Inferior parietal cortex (tissue), 1 donor: ENCODE results near the gene KCNQ1.

ENCODE experiments used
- DNase-seq: peaks from one replicate; pipeline ENCODE4 v3.0.0-alpha.2; 2016; ENCODE audit errors: extremely low spot score

Gene KCNQ1

GRCh38 chr11:2747248-2748027 lies 302.6 kb downstream of the KCNQ1 start:
- DNase-seq = no peak

GRCh38 chr11:2748061-2748813 lies 303.4 kb downstream of the KCNQ1 start:
- no peak for DNase-seq

- DNase-seq = no peak
These were observed 304.2 kb downstream of the KCNQ1 start for GRCh38 chr11:2748814-2749554.

- no peak for DNase-seq
These were observed 305.4 kb downstream of the KCNQ1 start for GRCh38 chr11:2750101-2750681.

- no peak for DNase-seq
These were observed 306.1 kb downstream of the KCNQ1 start for GRCh38 chr11:2750682-2751522.

- DNase-seq = no peak
These were observed 306.9 kb downstream of the KCNQ1 start for GRCh38 chr11:2751523-2752203.

GRCh38 chr11:2752204-2752770 lies 307.5 kb downstream of the KCNQ1 start:
- no peak for DNase-seq

- DNase-seq = no peak
These were observed 308.1 kb downstream of the KCNQ1 start for GRCh38 chr11:2752923-2753322.

GRCh38 chr11:2754008-2754407 lies 309.2 kb downstream of the KCNQ1 start:
- no peak for DNase-seq

GRCh38 chr11:2755071-2755470 lies 310.3 kb downstream of the KCNQ1 start:
- DNase-seq = no peak

GRCh38 chr11:2758751-2759150 lies 313.9 kb downstream of the KCNQ1 start:
- no peak for DNase-seq

- no peak for DNase-seq
These were observed 314.7 kb downstream of the KCNQ1 start for GRCh38 chr11:2759228-2760195.

- DNase-seq = no peak
These were observed 315.5 kb downstream of the KCNQ1 start for GRCh38 chr11:2760196-2760871.

- DNase-seq = no peak
These were observed 316.6 kb downstream of the KCNQ1 start for GRCh38 chr11:2761131-2762030.

- no peak for DNase-seq
These were observed 317.2 kb downstream of the KCNQ1 start for GRCh38 chr11:2762031-2762380.

- DNase-seq = no peak
These were observed 317.6 kb downstream of the KCNQ1 start for GRCh38 chr11:2762451-2762850.

- no peak for DNase-seq
These were observed 319.2 kb downstream of the KCNQ1 start for GRCh38 chr11:2763984-2764383.

GRCh38 chr11:2765491-2765890 lies 320.7 kb downstream of the KCNQ1 start:
- DNase-seq = no peak
